ENCODE results near the gene IRGM. TPM values are rescaled to one million over a fixed set of nuclear protein-coding genes. Genes with fewer than 3 reads are reported as not detected.
A peak's percentile ranks its signal among the peaks of the same experiment; 100 is the strongest.
"Not testable (repeated sequence)": the region's sequence is repeated elsewhere in the genome, so short reads cannot be mapped to it uniquely, and the experiment has no call there.

Gene IRGM, protein sequence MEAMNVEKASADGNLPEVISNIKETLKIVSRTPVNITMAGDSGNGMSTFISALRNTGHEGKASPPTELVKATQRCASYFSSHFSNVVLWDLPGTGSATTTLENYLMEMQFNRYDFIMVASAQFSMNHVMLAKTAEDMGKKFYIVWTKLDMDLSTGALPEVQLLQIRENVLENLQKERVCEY
- total RNA-seq (1 to 10 TPM; 1.1 to 3.6 (median 2.7) TPM), polyA plus RNA-seq (1 to 10 TPM; 1.2 to 1.5 TPM), total RNA-seq (6.6 reads per million, percentile 28 among the genes with 10 or more reads in this experiment)

DNA sequence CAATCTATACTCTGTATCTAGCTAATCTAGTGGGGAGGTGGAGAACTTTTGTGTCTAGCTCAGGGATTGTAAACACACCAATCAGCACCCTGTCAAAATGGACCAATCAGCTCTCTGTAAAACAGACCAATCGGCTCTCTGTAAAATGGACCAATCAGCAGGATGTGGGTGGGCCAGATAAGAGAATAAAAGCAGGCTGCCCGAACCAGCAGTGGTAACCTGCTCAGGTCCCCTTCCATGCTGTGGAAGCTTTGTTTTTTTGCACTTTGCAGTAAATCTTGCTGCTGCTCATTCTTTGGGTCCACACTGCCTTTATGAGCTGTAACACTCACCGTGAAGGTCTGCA lies at the start of gene IRGM:
Gene IRGM, plus strand, starts transcription at position 214 of the 346 bp plus-strand sequence. CDS start 1,603 bp downstream, outside the sequence.
- not testable (repeated sequence) for H3K36me3 ChIP-seq (ENCODE audit: control insufficient read depth in 2 of 3, insufficient read depth in 3 of 3, low read length in 3 of 3); H3K36me3 Mint-ChIP-seq; ATAC-seq; H3K27me3 ChIP-seq (ENCODE audit: control insufficient read depth in 2 of 2, insufficient read depth in 2 of 2, low read length in 2 of 2); H3K9me3 ChIP-seq (ENCODE audit: control insufficient read depth in 2 of 3, low read length in 3 of 3); H3K4me1 ChIP-seq (ENCODE audit: control insufficient read depth in 2 of 2, insufficient read depth in 2 of 2, low read length in 2 of 2); H3K9me3 Mint-ChIP-seq; H3K27me3 Mint-ChIP-seq
- H3K27ac Mint-ChIP-seq, result peak within 1 kb of the TSS; percentile 65 to 94 (median 88)
- Histone ChIP-seq H3K4me3 (ENCODE audit: low read length) (peak within 1 kb of the TSS; percentile 38), H3K27ac (ENCODE audit: low read depth, low read length) (peak within 1 kb of the TSS; percentile 52)
- H3K4me1 Mint-ChIP-seq, result peaks cover 6 to 30% (median 19%) of the 10 kb centered on the region in 7 donors
- intact Hi-C loops (cut with micrococcal nuclease), result loop anchor here (1.0 to 5.0 kb wide), 3 partner anchors 63 to 311 kb away; partner anchors contain the start of gene ANXA6 (in 1 of the 2)
- H3K4me3 Mint-ChIP-seq, result peak within 1 kb of the TSS; percentile 65 to 93 (median 88)
- DNase-seq, result peak in 7 of 9 donors; percentile 15 to 48 (median 39)
- POLR2A ChIA-PET, result interaction anchor here (1.1 to 2.2 kb wide), 9 partner anchors 41 to 286 kb away, joined by 3 to 11 read pairs (median 6); partner anchors contain the start of genes RBM22 and SMIM3
- CTCF ChIA-PET, result interaction anchor here (0.9 to 3.4 kb wide), 23 partner anchors 8 to 391 kb away, joined by 3 to 59 read pairs (median 5); partner anchors contain the start of genes RBM22 and SMIM3

DNA sequence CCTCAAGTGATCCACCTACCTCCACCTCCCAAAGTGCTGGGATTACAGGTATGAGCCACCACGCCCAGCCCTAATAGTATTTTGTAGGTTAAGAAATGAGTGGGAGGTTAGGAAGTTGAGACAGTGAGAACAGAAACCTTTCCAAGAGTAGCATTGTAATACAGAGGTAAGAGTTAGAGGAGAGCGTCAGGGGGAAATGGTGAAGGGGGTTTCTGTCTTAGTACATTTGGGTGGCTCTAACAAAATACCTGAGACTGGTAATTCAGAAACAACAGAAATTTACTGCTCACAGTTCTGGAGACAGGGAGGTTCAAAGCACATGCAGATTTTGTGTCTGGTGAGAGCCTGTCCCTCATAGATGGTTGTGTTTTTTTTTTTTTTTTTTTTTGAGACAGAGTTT lies 48.9 kb upstream of the IRGM start:
- Histone ChIP-seq H3K27ac (ENCODE audit: low read depth, low read length) (no peak overlapping the region), H3K4me1 (ENCODE audit: control insufficient read depth in 2 of 2, insufficient read depth in 2 of 2, low read length in 2 of 2) (no peaks in the 10 kb centered on the region), H3K27me3 (ENCODE audit: control insufficient read depth in 2 of 2, insufficient read depth in 2 of 2, low read length in 2 of 2) (no peaks in the 10 kb centered on the region), H3K36me3 (ENCODE audit: control insufficient read depth in 2 of 3, insufficient read depth in 3 of 3, low read length in 3 of 3) (peaks cover 0 to 6% (median 0%) of the 10 kb centered on the region in 3 experiments), H3K4me3 (ENCODE audit: low read length) (no peak overlapping the region), H3K9me3 (ENCODE audit: control insufficient read depth in 2 of 3, low read length in 3 of 3) (no peaks in the 10 kb centered on the region)
- Mint-ChIP-seq H3K9me3 (peaks cover 0 to 8% (median 0%) of the 10 kb centered on the region in 11 donors), H3K27me3 (no peaks in the 10 kb centered on the region), H3K4me3 (no peak overlapping the region), H3K4me1 (peaks cover 0 to 26% (median 5%) of the 10 kb centered on the region in 7 donors), H3K36me3 (peaks cover 0 to 24% (median 10%) of the 10 kb centered on the region in 5 donors), H3K27ac (peak overlapping the region in 2 of 9 donors; percentile 20 to 52)
- intact Hi-C loops (cut with micrococcal nuclease), result no loop called here
- DNase-seq, result no peak
- ATAC-seq, result no peak
- POLR2A ChIA-PET, result no interaction called here
- CTCF ChIA-PET, result interaction anchor here (1.0 to 2.5 kb wide), 4 partner anchors 7 to 49 kb away, joined by 3 to 6 read pairs (median 3); partner anchors contain the start of genes IRGM and SMIM3

DNA sequence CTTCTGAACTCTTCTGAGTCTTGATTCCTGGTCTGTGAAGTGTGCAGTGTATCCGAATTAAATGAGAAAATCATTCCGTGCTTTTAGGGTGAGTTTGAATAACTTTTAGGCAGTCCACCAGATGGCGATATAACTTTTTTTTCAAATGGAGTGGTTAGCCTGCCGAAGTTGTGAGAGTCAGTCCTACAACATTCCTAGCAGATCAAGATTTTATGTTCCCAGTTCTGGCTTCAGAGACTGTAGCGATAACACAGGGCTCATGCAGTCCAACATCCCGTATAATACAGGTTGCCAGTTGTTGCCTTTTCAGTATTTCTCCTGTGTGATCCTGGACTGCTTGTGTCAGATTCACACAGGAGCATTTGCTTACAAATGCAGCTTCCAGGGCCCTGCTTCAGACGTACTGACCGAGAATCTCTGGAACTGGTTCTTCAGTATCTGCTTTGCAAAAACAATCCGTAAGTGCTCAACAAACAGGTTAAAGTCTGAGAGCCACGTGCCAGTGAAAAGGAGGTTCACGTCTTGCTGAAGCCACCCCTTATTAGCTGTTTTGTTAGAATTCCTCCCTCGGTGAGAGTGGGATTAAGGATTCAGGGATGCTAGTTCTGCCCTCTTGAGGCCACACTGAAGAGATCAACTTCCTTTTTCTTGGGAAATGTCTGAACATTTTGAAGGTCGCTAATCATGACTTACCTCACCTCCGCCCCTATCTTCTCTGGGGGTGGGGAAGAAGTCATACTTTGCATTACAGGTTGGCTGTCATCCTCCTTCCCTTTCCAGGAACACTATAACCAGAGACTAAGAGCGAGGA lies 45.0 kb upstream of the IRGM start:
- CTCF ChIA-PET, result interaction anchor here (0.7 to 3.1 kb wide), 11 partner anchors 12 to 100 kb away, joined by 3 to 59 read pairs (median 4); partner anchors contain the start of genes IRGM, RBM22 and SMIM3

DNA sequence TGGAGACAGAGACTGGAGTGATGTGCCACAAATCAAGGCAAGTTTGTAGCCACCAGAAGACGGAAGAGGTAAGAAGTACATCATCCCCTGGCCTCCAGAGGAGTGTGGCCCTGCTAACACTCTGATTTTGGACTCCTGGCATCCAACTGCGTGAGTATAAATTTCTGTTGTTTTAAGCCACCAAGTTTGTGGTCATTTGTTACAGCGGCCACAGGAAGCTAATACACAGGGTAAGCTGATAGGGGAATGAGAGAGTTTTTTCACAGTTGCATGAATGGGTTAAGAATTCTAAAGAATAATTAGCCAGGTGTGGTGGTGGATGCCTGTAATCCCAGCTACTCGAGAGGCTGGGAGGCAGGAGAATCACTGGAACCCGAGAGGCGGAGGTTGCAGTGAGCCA lies 41.9 kb upstream of the IRGM start:
- peaks cover 0 to 8% (median 5%) of the 10 kb centered on the region in 7 donors for H3K4me1 Mint-ChIP-seq
- DNase-seq, result no peak
- Histone ChIP-seq H3K27ac (ENCODE audit: low read depth, low read length) (no peak overlapping the region), H3K27me3 (ENCODE audit: control insufficient read depth in 2 of 2, insufficient read depth in 2 of 2, low read length in 2 of 2) (no peaks in the 10 kb centered on the region), H3K9me3 (ENCODE audit: control insufficient read depth in 2 of 3, low read length in 3 of 3) (no peaks in the 10 kb centered on the region), H3K4me3 (ENCODE audit: low read length) (no peak overlapping the region), H3K4me1 (ENCODE audit: control insufficient read depth in 2 of 2, insufficient read depth in 2 of 2, low read length in 2 of 2) (no peaks in the 10 kb centered on the region), H3K36me3 (ENCODE audit: control insufficient read depth in 2 of 3, insufficient read depth in 3 of 3, low read length in 3 of 3) (no peaks in the 10 kb centered on the region)
- ChIA-PET CTCF (interaction anchor here (0.7 to 2.4 kb wide), 5 partner anchors 12 to 46 kb away, joined by 3 to 24 read pairs (median 4); partner anchors contain the start of gene IRGM), POLR2A (interaction anchor here (2.2 kb wide), 1 partner anchor 42 kb away, joined by 6 read pairs; the partner anchor contains the start of gene IRGM)
- ATAC-seq, result no peak
- peaks cover 2 to 6% (median 5%) of the 10 kb centered on the region in 5 donors for H3K36me3 Mint-ChIP-seq
- peaks cover 0 to 5% (median 0%) of the 10 kb centered on the region in 11 donors for H3K9me3 Mint-ChIP-seq
- intact Hi-C loops (cut with micrococcal nuclease), result loop anchor here in 1 of 2 donors (5.0 kb wide), 1 partner anchor 313 kb away; no protein-coding TSS in a partner anchor
- H3K4me3 Mint-ChIP-seq, result no peak overlapping the region
- peaks cover 0 to 22% (median 5%) of the 10 kb centered on the region in 5 donors for H3K27me3 Mint-ChIP-seq
- no peak overlapping the region for H3K27ac Mint-ChIP-seq

More for the DNA sequence above, 45.0 kb upstream of the IRGM start:
- DNase-seq, result peak in 7 of 9 donors; percentile 25 to 53 (median 43)
- H3K36me3 ChIP-seq (ENCODE audit: control insufficient read depth in 2 of 3, insufficient read depth in 3 of 3, low read length in 3 of 3), result no peaks in the 10 kb centered on the region
- no peaks in the 10 kb centered on the region for H3K27me3 ChIP-seq (ENCODE audit: control insufficient read depth in 2 of 2, insufficient read depth in 2 of 2, low read length in 2 of 2)
- peaks cover 0 to 5% (median 0%) of the 10 kb centered on the region in 11 donors for H3K9me3 Mint-ChIP-seq
- H3K36me3 Mint-ChIP-seq, result peaks cover 5 to 16% (median 10%) of the 10 kb centered on the region in 5 donors
- no peak overlapping the region for H3K27ac ChIP-seq (ENCODE audit: low read depth, low read length)
- H3K4me3 Mint-ChIP-seq, result peak overlapping the region in 1 of 10 donors; percentile 18
- H3K4me3 ChIP-seq (ENCODE audit: low read length), result no peak overlapping the region
- no peaks in the 10 kb centered on the region for H3K9me3 ChIP-seq (ENCODE audit: control insufficient read depth in 2 of 3, low read length in 3 of 3)
- ATAC-seq, result peak; percentile 55
- H3K27ac Mint-ChIP-seq, result no peak overlapping the region
- intact Hi-C loops (cut with micrococcal nuclease), result loop anchor here (1.0 to 5.0 kb wide), 8 partner anchors 23 to 363 kb away; partner anchors contain the start of gene SMIM3 (in 1 of the 2)
- POLR2A ChIA-PET, result interaction anchor here (1.2 to 2.4 kb wide), 3 partner anchors 23 to 46 kb away, joined by 3 to 8 read pairs (median 6); partner anchors contain the start of genes DCTN4, IRGM and SMIM3
- H3K4me1 ChIP-seq (ENCODE audit: control insufficient read depth in 2 of 2, insufficient read depth in 2 of 2, low read length in 2 of 2), result no peaks in the 10 kb centered on the region
- peaks cover 0 to 16% (median 5%) of the 10 kb centered on the region in 5 donors for H3K27me3 Mint-ChIP-seq
- peaks cover 0 to 18% (median 5%) of the 10 kb centered on the region in 7 donors for H3K4me1 Mint-ChIP-seq

DNA sequence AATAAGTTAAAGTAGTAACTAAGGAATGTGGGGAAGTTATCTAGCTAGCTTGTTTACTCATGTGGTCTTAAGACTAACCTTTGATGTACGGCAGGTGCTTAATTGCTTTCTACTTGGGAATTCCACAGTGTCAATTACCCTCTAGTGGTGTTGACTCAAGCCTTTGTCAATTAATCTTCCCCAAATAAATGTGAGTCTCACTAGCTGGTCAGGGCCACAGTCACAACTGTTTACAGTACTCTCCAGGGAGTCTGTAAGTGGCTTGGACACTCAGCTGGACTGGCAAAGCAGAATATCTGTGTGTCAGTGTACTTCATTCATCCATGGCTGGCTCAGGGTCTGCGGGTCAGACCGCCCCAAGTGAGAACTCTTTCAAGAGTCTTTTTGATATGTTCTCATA lies 37.0 kb upstream of the IRGM start:
- H3K4me1 Mint-ChIP-seq, result peaks cover 0 to 3% (median 0%) of the 10 kb centered on the region in 7 donors
- POLR2A ChIA-PET, result no interaction called here
- peaks cover 0 to 4% (median under 1%) of the 10 kb centered on the region in 5 donors for H3K36me3 Mint-ChIP-seq
- Histone ChIP-seq H3K4me3 (ENCODE audit: low read length) (no peak overlapping the region), H3K27ac (ENCODE audit: low read depth, low read length) (no peak overlapping the region), H3K4me1 (ENCODE audit: control insufficient read depth in 2 of 2, insufficient read depth in 2 of 2, low read length in 2 of 2) (no peaks in the 10 kb centered on the region), H3K9me3 (ENCODE audit: control insufficient read depth in 2 of 3, low read length in 3 of 3) (no peaks in the 10 kb centered on the region), H3K27me3 (ENCODE audit: control insufficient read depth in 2 of 2, insufficient read depth in 2 of 2, low read length in 2 of 2) (no peaks in the 10 kb centered on the region), H3K36me3 (ENCODE audit: control insufficient read depth in 2 of 3, insufficient read depth in 3 of 3, low read length in 3 of 3) (no peaks in the 10 kb centered on the region)
- CTCF ChIA-PET, result no interaction called here
- DNase-seq, result no peak
- no peak overlapping the region for H3K27ac Mint-ChIP-seq
- ATAC-seq, result no peak
- intact Hi-C loops (cut with micrococcal nuclease), result no loop called here
- H3K9me3 Mint-ChIP-seq, result peaks cover 0 to 12% (median 0%) of the 10 kb centered on the region in 11 donors
- peaks cover 0 to 19% (median 1%) of the 10 kb centered on the region in 5 donors for H3K27me3 Mint-ChIP-seq
- no peak overlapping the region for H3K4me3 Mint-ChIP-seq

DNA sequence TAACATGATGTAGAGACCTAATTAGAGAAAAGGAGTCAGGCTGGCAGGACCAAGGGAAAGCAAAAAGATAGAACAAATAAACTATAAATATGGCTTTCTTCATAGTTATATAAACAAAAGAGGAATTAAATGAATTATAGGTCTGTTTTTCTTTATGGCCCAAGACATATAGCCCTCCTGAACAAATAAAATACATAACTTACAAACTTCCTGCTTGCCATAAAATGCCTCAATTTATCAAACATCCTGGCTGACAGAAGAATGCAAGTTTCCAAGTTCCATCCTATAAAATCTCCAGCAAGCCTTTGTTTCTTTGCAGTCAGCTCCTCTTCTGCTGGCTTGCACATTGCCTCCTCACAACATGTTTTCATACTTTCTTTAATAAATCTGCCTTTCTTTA lies 31.3 kb upstream of the IRGM start:
- Histone ChIP-seq H3K4me1 (ENCODE audit: control insufficient read depth in 2 of 2, insufficient read depth in 2 of 2, low read length in 2 of 2) (no peaks in the 10 kb centered on the region), H3K27me3 (ENCODE audit: control insufficient read depth in 2 of 2, insufficient read depth in 2 of 2, low read length in 2 of 2) (no peaks in the 10 kb centered on the region), H3K36me3 (ENCODE audit: control insufficient read depth in 2 of 3, insufficient read depth in 3 of 3, low read length in 3 of 3) (no peaks in the 10 kb centered on the region), H3K9me3 (ENCODE audit: control insufficient read depth in 2 of 3, low read length in 3 of 3) (no peaks in the 10 kb centered on the region), H3K27ac (ENCODE audit: low read depth, low read length) (no peak overlapping the region), H3K4me3 (ENCODE audit: low read length) (no peak overlapping the region)
- Mint-ChIP-seq H3K4me1 (peaks cover 0 to 1% (median 0%) of the 10 kb centered on the region in 7 donors), H3K27me3 (peaks cover 0 to 9% (median 3%) of the 10 kb centered on the region in 5 donors), H3K9me3 (peaks cover 6 to 37% (median 18%) of the 10 kb centered on the region in 11 donors), H3K36me3 (peaks cover 0 to 18% (median 14%) of the 10 kb centered on the region in 5 donors), H3K27ac (no peak overlapping the region), H3K4me3 (no peak overlapping the region)
- POLR2A ChIA-PET, result interaction anchor here (0.6 kb wide), 1 partner anchor 1247 kb away, joined by 3 read pairs; no protein-coding TSS in a partner anchor
- intact Hi-C loops (cut with micrococcal nuclease), result no loop called here
- no peak for ATAC-seq
- CTCF ChIA-PET, result no interaction called here
- no peak for DNase-seq
